ENCODE data around the gene TOB2. TPM values are rescaled to one million over a fixed set of nuclear protein-coding genes. Genes with fewer than 3 reads are reported as not detected.
"Not testable (repeated sequence)": the region's sequence is repeated elsewhere in the genome, so short reads cannot be mapped to it uniquely, and the experiment has no call there.

TOB2 gene
- total RNA-seq, 1 experiment from 2014 or later = 43.7 TPM

GRCh38 chr22:41440511-41440910 is 6.1 kb downstream of the TOB2 start:
- H4K20me1 ChIP-seq (ENCODE audit: insufficient read depth, low read depth, low read length) = peaks cover 11% of the 10 kb centered on the region; the same call in 1 of the 2 replicates
- H3K27ac ChIP-seq (ENCODE audit: low read length) = not testable (repeated sequence)

GRCh38 chr22:41437198-41437597 is 9.4 kb downstream of the TOB2 start:
- H3K4me1 ChIP-seq (ENCODE audit: low read length) = peaks cover 11% of the 10 kb centered on the region
- no peak for DNase-seq
- H3K9me2 ChIP-seq (replicated peaks; ENCODE audit: insufficient read depth, low read length) = no peaks in the 10 kb centered on the region
- H3K36me3 ChIP-seq (ENCODE audit: insufficient read depth, low read length) = peaks cover 36% of the 10 kb centered on the region
- no peak overlapping the region for H3K27ac ChIP-seq (ENCODE audit: low read length)
- H2AFZ ChIP-seq (ENCODE audit: low read length) = no peak overlapping the region
- no peak overlapping the region for H3K4me2 ChIP-seq (ENCODE audit: low read depth, low read length, poor library complexity, severe bottlenecking)
- H4K20me1 ChIP-seq (ENCODE audit: insufficient read depth, low read depth, low read length) = peaks cover 5% of the 10 kb centered on the region; the same call in 1 of the 2 replicates
- H3K9me3 ChIP-seq (ENCODE audit: low read length) = no peaks in the 10 kb centered on the region
- peaks cover 48% of the 10 kb centered on the region for H3K79me2 ChIP-seq (ENCODE audit: low read length)
- H3K27me3 ChIP-seq (ENCODE audit: low read length) = no peaks in the 10 kb centered on the region
- H3K4me3 ChIP-seq (ENCODE audit: low read length) = no peak overlapping the region
- H3K9ac ChIP-seq (ENCODE audit: low read length) = no peak overlapping the region

More at GRCh38 chr22:41440511-41440910, 6.1 kb downstream of the TOB2 start:
- H3K27me3 ChIP-seq (ENCODE audit: low read length); H3K4me3 ChIP-seq (ENCODE audit: low read length); DNase-seq; H3K9ac ChIP-seq (ENCODE audit: low read length); H3K9me3 ChIP-seq (ENCODE audit: low read length); H3K4me2 ChIP-seq (ENCODE audit: low read depth, low read length, poor library complexity, severe bottlenecking); H2AFZ ChIP-seq (ENCODE audit: low read length); H3K9me2 ChIP-seq (replicated peaks; ENCODE audit: insufficient read depth, low read length): not testable (repeated sequence)
- peaks cover 79% of the 10 kb centered on the region for H3K79me2 ChIP-seq (ENCODE audit: low read length)
- H3K36me3 ChIP-seq (ENCODE audit: insufficient read depth, low read length) = peaks cover 38% of the 10 kb centered on the region
- peaks cover 34% of the 10 kb centered on the region for H3K4me1 ChIP-seq (ENCODE audit: low read length)

DNA sequence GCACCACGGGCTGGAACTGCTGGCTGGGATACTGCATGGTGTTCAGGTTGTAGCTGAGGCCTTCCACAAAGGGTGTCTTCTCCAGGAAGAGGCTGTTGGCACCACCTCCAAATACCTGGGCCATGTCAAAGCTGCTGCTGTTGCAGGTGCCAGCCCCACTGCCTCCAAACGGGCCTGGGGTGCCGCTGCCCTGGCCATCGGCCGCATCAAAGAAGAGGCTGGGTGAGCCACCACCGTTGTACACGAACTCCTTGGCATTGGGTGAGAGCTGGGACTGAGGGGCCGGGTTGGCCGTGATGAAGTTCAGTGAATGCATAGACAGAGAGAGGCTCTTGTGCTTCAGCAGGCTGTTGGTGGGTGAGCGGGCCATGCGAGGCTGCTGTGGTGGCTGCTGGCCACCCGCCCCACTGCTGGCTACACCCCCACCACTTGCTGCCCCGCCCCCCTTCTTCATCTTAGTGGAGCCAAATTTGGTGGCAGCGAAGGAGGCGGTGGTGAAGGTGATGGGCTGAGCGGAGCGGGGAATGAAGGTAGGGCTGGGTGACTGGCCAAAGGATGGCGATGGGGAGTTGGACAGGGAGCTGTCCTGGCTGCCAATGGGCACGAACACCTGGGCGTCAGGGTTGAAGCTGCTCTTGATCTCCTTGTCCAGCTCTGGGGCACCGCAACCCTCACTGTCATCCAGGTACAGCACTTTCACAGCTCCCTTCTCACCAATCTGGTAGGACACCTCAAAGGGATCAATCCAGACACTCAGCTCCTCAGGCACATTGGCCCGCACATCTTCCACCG is 10.1 kb downstream of the TOB2 start:
- Histone ChIP-seq H3K9ac (ENCODE audit: low read length) (no peak overlapping the region), H3K27me3 (ENCODE audit: low read length) (no peaks in the 10 kb centered on the region), H3K4me3 (ENCODE audit: low read length) (no peak overlapping the region), H3K9me3 (ENCODE audit: low read length) (no peaks in the 10 kb centered on the region), H3K27ac (ENCODE audit: low read length) (no peak overlapping the region), H3K36me3 (ENCODE audit: insufficient read depth, low read length) (peaks cover 32% of the 10 kb centered on the region), H3K79me2 (ENCODE audit: low read length) (peaks cover 43% of the 10 kb centered on the region), H3K4me2 (ENCODE audit: low read depth, low read length, poor library complexity, severe bottlenecking) (no peak overlapping the region), H2AFZ (ENCODE audit: low read length) (no peak overlapping the region), H4K20me1 (ENCODE audit: insufficient read depth, low read depth, low read length) (peaks cover 5% of the 10 kb centered on the region; the same call in 1 of the 2 replicates), H3K4me1 (ENCODE audit: low read length) (peaks cover 10% of the 10 kb centered on the region), H3K9me2 (replicated peaks; ENCODE audit: insufficient read depth, low read length) (no peaks in the 10 kb centered on the region)
- DNase-seq = no peak

DNA sequence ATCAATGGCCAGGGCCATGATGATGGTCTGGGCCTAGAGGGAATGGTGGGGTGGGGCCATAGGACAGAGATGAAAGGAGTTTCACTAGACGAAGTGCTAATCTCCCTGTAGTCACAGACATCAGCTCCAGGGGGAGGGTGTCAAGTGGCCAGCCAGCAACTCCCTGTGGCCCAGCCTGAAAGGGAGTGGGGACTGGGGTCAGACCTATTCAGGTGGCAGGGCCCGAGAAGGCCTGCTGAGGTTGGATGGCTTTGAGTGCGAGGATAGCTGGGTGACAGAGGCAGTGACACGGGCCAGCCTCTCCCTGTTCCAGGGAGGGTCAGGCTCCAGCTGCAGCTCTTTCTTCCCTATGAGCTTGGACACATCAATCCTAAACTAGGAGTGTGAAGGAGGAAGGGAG is 11.0 kb downstream of the TOB2 start:
- Histone ChIP-seq H2AFZ (ENCODE audit: low read length) (no peak overlapping the region), H3K9me2 (replicated peaks; ENCODE audit: insufficient read depth, low read length) (no peaks in the 10 kb centered on the region), H3K9ac (ENCODE audit: low read length) (no peak overlapping the region), H3K4me3 (ENCODE audit: low read length) (no peak overlapping the region), H4K20me1 (ENCODE audit: insufficient read depth, low read depth, low read length) (peaks cover 5% of the 10 kb centered on the region; the same call in 1 of the 2 replicates), H3K4me1 (ENCODE audit: low read length) (peaks cover 10% of the 10 kb centered on the region), H3K27me3 (ENCODE audit: low read length) (no peaks in the 10 kb centered on the region), H3K79me2 (ENCODE audit: low read length) (peaks cover 34% of the 10 kb centered on the region), H3K27ac (ENCODE audit: low read length) (no peak overlapping the region), H3K4me2 (ENCODE audit: low read depth, low read length, poor library complexity, severe bottlenecking) (no peak overlapping the region), H3K9me3 (ENCODE audit: low read length) (no peaks in the 10 kb centered on the region), H3K36me3 (ENCODE audit: insufficient read depth, low read length) (peaks cover 32% of the 10 kb centered on the region)
- no peak for DNase-seq

DNA sequence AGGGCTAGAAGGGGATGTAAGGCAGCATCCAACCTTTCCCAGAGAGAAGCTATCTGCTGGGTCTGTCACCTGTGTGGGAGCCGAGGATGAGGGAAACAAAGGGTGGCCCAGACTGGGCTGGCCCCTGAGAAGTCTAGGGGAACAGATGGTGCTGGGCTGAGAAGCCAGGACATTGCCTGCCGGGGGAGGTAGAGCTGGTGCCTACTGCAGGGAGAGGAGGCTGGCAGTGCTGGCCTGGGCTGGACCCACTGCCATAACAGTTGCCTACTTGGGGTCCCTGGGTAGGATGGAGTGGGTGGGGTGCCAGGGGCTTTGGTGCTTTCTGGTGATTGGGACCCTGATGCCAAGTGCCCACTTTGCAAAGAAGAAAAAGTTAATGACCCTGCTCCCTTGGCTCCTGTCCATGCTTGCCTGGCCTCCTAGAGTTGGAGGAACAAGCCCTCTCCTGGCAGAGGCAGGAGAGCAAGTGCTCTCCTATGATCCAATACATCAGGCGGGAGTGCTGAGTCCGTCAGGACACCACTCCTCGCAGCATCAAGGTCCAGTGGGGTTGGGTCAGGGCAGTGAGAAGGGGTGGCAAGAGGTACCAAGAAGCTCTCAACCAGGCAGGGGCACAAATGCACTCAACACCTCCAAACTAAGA is 12.1 kb downstream of the TOB2 start:
- not testable (repeated sequence) for H3K9ac ChIP-seq (ENCODE audit: low read length); H3K4me2 ChIP-seq (ENCODE audit: low read depth, low read length, poor library complexity, severe bottlenecking); H3K4me3 ChIP-seq (ENCODE audit: low read length); H3K4me1 ChIP-seq (ENCODE audit: low read length); H3K9me3 ChIP-seq (ENCODE audit: low read length); H4K20me1 ChIP-seq (ENCODE audit: insufficient read depth, low read depth, low read length); H3K27ac ChIP-seq (ENCODE audit: low read length); DNase-seq; H3K9me2 ChIP-seq (replicated peaks; ENCODE audit: insufficient read depth, low read length); H3K27me3 ChIP-seq (ENCODE audit: low read length); H2AFZ ChIP-seq (ENCODE audit: low read length)
- peaks cover 26% of the 10 kb centered on the region for H3K79me2 ChIP-seq (ENCODE audit: low read length)
- H3K36me3 ChIP-seq (ENCODE audit: insufficient read depth, low read length) = peaks cover 32% of the 10 kb centered on the region

DNA sequence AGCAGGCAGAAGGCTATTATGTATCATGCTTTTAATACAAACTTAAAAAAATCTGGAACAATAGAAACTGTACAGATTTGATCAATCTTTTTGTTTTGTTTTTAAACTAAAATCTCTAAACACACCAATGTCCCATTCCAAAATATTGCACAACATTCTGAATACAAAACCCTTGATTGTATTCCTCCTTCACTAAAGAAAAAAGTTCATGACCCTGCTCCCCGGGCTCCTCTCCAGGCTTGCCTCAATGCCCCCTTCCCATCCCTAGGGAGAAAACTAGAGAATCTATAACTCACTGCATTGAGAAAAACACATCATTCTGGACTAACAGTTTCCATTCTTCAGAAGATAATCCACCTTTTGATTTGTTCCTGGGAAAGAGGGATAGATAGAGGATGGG is 13.1 kb downstream of the TOB2 start:
- peaks cover 32% of the 10 kb centered on the region for H3K36me3 ChIP-seq (ENCODE audit: insufficient read depth, low read length)
- not testable (repeated sequence) for H3K9ac ChIP-seq (ENCODE audit: low read length); H3K9me2 ChIP-seq (replicated peaks; ENCODE audit: insufficient read depth, low read length); H3K27ac ChIP-seq (ENCODE audit: low read length); H4K20me1 ChIP-seq (ENCODE audit: insufficient read depth, low read depth, low read length); H2AFZ ChIP-seq (ENCODE audit: low read length); H3K4me1 ChIP-seq (ENCODE audit: low read length); DNase-seq; H3K27me3 ChIP-seq (ENCODE audit: low read length); H3K4me3 ChIP-seq (ENCODE audit: low read length); H3K4me2 ChIP-seq (ENCODE audit: low read depth, low read length, poor library complexity, severe bottlenecking); H3K9me3 ChIP-seq (ENCODE audit: low read length)
- peaks cover 17% of the 10 kb centered on the region for H3K79me2 ChIP-seq (ENCODE audit: low read length)

- Histone ChIP-seq H3K4me3 (ENCODE audit: low read length) (no peak overlapping the region), H3K27me3 (ENCODE audit: low read length) (no peaks in the 10 kb centered on the region), H3K9me2 (replicated peaks; ENCODE audit: insufficient read depth, low read length) (no peaks in the 10 kb centered on the region), H3K27ac (ENCODE audit: low read length) (no peak overlapping the region), H3K79me2 (ENCODE audit: low read length) (peaks cover 8% of the 10 kb centered on the region; the same call in 1 of the 2 replicates), H3K4me2 (ENCODE audit: low read depth, low read length, poor library complexity, severe bottlenecking) (no peak overlapping the region), H3K36me3 (ENCODE audit: insufficient read depth, low read length) (peaks cover 24% of the 10 kb centered on the region; the same call in 1 of the 2 replicates), H2AFZ (ENCODE audit: low read length) (no peak overlapping the region), H3K4me1 (ENCODE audit: low read length) (no peaks in the 10 kb centered on the region), H4K20me1 (ENCODE audit: insufficient read depth, low read depth, low read length) (peaks cover 5% of the 10 kb centered on the region; the same call in 1 of the 2 replicates), H3K9me3 (ENCODE audit: low read length) (no peaks in the 10 kb centered on the region), H3K9ac (ENCODE audit: low read length) (no peak overlapping the region)
- no peak for DNase-seq
These were observed 14.9 kb downstream of the TOB2 start for GRCh38 chr22:41431656-41432055.

DNA sequence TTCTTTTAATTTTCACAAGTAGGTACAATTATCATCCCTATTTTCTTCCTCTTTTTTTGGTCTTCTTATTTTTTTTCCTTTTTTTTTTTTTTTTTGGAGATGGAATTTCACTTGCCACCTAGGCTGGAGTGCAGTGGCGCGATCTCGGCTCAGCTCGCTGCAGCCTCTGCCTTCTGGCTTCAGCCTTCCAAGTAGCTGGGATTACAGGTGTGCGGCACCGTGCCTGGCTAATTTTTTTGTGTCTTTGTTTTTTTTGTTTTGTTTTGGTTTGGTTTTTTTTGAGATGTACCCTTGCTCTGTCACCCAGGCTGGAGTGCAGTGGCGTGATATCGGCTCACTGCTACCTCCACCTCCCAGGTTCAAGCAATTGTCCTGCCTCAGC is 16.7 kb downstream of the TOB2 start:
- no peak overlapping the region for H3K9ac ChIP-seq (ENCODE audit: low read length)

More for the DNA sequence above, 16.7 kb downstream of the TOB2 start:
- no peak overlapping the region for H3K27ac ChIP-seq (ENCODE audit: low read length)
- no peaks in the 10 kb centered on the region for H3K9me3 ChIP-seq (ENCODE audit: low read length)
- no peaks in the 10 kb centered on the region for H3K79me2 ChIP-seq (ENCODE audit: low read length)
- H2AFZ ChIP-seq (ENCODE audit: low read length) = no peak overlapping the region
- no peak overlapping the region for H3K4me2 ChIP-seq (ENCODE audit: low read depth, low read length, poor library complexity, severe bottlenecking)
- DNase-seq = no peak
- no peaks in the 10 kb centered on the region for H4K20me1 ChIP-seq (ENCODE audit: insufficient read depth, low read depth, low read length)
- H3K27me3 ChIP-seq (ENCODE audit: low read length) = no peaks in the 10 kb centered on the region
- H3K9me2 ChIP-seq (replicated peaks; ENCODE audit: insufficient read depth, low read length) = no peaks in the 10 kb centered on the region
- no peak overlapping the region for H3K4me3 ChIP-seq (ENCODE audit: low read length)
- no peaks in the 10 kb centered on the region for H3K4me1 ChIP-seq (ENCODE audit: low read length)
- peaks cover 8% of the 10 kb centered on the region; the same call in 1 of the 2 replicates for H3K36me3 ChIP-seq (ENCODE audit: insufficient read depth, low read length)

All from Karpas-422 (cell line).